GM23338 (cell line): Measurements from ENCODE around the gene DCDC2. TPM values are rescaled to one million over a fixed set of nuclear protein-coding genes. Genes with fewer than 3 reads are reported as not detected.

Experiments used
- EZH2 ChIP-seq: fragments of 200-600 bp; sonication (generic); IDR thresholded peaks from one replicate; pipeline ENCODE4 v1.8.0; 2017; ENCODE audit warnings: antibody characterized with exemption, mild to moderate bottlenecking, low read depth; ENCODE audit not compliant: unreplicated experiment
- JUNB ChIP-seq: IDR thresholded peaks from one replicate; pipeline ENCODE4 v1.6.1; 2016; ENCODE audit warnings: antibody characterized with exemption; ENCODE audit not compliant: unreplicated experiment
- POLR2AphosphoS5 ChIP-seq: IDR thresholded peaks from 2 replicates; pipeline ENCODE4 v1.6.1; 2016; ENCODE audit warnings: antibody characterized with exemption, low read depth
- STAT1 ChIP-seq: IDR thresholded peaks from one replicate; pipeline ENCODE4 v1.6.1; 2016; ENCODE audit warnings: antibody characterized with exemption; ENCODE audit not compliant: unreplicated experiment
- polyA plus RNA-seq: library from polyadenylated mRNA; unstranded; fragments of >200 nt; fragmentation: Nextera tagmentation; extraction: Ambion mirVana; gene quantifications from 2 replicates; pipeline ENCODE4 v1.2.1, GENCODE V29; 2016
- total RNA-seq: library from RNA; depleted of rRNA; stranded (reverse); fragments of >200 nt; shearing (Covaris generic); gene quantifications from 2 replicates; pipeline ENCODE4 v1.2.3, GENCODE V29; 2014
- TF ChIP-seq, protein P1 (sequence below): fragments of 250-450 bp; sonication (Bioruptor Pico); IDR thresholded peaks from 2 replicates; pipeline ENCODE4 v1.5.0; 2020; ENCODE audit warnings: mild to moderate bottlenecking, moderate library complexity
- TF ChIP-seq, protein P2 (sequence below): IDR thresholded peaks from 2 replicates; pipeline ENCODE4 v1.6.1; 2016; ENCODE audit warnings: antibody characterized with exemption
- TF ChIP-seq, protein P3 (sequence below): IDR thresholded peaks from one replicate; pipeline ENCODE4 v1.6.1; 2018; ENCODE audit warnings: antibody characterized with exemption; ENCODE audit not compliant: unreplicated experiment

The DCDC2 gene
- total and polyA plus RNA-seq, 2 experiments from 2014 or later = 0.59 to 0.79 TPM

DNA sequence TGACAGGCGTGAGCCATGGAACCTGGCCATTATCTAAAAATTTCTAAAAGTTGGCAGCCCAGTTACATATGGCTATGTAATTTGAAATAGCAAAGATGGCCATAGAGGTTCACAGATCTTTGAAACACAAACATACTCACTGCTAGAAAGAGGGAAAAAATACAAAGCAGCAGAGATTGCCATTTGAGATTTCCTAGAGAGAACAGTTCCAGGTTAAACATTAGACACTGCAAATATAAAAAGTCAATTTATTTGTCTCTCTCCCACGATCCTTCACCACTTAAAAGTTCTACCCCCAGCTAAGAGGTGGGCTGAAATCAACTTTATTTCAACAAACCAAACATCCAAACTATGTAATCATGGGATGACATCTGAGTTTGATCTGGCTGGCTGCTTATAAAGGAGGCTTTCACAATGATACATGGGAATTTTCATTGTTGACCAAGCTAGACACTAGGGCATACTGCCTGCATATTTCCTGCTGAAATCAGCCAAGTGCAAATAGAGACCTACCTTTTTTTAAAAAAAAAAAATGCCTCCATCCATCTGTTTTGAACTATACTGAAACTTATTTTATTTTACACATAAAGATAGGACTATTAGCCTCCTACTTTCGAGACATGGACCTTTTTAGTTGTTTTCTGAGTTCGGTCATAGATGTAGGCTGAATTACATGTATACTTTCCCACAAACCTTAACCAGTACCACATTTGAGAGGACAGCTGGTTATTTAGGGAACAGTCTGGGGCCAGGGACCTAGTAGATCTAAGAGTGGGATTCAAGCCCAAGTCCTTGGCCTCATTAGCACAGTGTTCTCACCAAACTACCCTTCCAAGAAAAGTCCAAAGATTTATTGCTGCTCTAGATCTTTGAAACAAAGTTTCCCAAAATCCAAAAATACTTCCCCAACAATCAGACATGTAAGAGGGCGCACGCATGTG is 16.6 kb downstream of the DCDC2 start (continued):
- TF ChIP-seq, protein P1, sequence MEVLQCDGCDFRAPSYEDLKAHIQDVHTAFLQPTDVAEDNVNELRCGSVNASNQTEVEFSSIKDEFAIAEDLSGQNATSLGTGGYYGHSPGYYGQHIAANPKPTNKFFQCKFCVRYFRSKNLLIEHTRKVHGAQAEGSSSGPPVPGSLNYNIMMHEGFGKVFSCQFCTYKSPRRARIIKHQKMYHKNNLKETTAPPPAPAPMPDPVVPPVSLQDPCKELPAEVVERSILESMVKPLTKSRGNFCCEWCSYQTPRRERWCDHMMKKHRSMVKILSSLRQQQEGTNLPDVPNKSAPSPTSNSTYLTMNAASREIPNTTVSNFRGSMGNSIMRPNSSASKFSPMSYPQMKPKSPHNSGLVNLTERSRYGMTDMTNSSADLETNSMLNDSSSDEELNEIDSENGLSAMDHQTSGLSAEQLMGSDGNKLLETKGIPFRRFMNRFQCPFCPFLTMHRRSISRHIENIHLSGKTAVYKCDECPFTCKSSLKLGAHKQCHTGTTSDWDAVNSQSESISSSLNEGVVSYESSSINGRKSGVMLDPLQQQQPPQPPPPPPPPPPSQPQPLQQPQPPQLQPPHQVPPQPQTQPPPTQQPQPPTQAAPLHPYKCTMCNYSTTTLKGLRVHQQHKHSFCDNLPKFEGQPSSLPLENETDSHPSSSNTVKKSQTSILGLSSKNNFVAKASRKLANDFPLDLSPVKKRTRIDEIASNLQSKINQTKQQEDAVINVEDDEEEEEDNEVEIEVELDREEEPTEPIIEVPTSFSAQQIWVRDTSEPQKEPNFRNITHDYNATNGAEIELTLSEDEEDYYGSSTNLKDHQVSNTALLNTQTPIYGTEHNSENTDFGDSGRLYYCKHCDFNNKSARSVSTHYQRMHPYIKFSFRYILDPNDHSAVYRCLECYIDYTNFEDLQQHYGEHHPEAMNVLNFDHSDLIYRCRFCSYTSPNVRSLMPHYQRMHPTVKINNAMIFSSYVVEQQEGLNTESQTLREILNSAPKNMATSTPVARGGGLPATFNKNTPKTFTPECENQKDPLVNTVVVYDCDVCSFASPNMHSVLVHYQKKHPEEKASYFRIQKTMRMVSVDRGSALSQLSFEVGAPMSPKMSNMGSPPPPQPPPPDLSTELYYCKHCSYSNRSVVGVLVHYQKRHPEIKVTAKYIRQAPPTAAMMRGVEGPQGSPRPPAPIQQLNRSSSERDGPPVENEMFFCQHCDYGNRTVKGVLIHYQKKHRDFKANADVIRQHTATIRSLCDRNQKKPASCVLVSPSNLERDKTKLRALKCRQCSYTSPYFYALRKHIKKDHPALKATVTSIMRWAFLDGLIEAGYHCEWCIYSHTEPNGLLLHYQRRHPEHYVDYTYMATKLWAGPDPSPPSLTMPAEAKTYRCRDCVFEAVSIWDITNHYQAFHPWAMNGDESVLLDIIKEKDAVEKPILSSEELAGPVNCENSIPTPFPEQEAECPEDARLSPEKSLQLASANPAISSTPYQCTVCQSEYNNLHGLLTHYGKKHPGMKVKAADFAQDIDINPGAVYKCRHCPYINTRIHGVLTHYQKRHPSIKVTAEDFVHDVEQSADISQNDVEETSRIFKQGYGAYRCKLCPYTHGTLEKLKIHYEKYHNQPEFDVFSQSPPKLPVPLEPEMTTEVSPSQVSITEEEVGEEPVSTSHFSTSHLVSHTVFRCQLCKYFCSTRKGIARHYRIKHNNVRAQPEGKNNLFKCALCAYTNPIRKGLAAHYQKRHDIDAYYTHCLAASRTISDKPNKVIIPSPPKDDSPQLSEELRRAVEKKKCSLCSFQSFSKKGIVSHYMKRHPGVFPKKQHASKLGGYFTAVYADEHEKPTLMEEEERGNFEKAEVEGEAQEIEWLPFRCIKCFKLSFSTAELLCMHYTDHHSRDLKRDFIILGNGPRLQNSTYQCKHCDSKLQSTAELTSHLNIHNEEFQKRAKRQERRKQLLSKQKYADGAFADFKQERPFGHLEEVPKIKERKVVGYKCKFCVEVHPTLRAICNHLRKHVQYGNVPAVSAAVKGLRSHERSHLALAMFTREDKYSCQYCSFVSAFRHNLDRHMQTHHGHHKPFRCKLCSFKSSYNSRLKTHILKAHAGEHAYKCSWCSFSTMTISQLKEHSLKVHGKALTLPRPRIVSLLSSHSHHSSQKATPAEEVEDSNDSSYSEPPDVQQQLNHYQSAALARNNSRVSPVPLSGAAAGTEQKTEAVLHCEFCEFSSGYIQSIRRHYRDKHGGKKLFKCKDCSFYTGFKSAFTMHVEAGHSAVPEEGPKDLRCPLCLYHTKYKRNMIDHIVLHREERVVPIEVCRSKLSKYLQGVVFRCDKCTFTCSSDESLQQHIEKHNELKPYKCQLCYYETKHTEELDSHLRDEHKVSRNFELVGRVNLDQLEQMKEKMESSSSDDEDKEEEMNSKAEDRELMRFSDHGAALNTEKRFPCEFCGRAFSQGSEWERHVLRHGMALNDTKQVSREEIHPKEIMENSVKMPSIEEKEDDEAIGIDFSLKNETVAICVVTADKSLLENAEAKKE (CRISPR knock-in tag) = no peak
- no peak for TF ChIP-seq EZH2
- TF ChIP-seq, protein P2, sequence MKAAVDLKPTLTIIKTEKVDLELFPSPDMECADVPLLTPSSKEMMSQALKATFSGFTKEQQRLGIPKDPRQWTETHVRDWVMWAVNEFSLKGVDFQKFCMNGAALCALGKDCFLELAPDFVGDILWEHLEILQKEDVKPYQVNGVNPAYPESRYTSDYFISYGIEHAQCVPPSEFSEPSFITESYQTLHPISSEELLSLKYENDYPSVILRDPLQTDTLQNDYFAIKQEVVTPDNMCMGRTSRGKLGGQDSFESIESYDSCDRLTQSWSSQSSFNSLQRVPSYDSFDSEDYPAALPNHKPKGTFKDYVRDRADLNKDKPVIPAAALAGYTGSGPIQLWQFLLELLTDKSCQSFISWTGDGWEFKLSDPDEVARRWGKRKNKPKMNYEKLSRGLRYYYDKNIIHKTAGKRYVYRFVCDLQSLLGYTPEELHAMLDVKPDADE = no peak
- TF ChIP-seq STAT1 = no peak
- TF ChIP-seq POLR2AphosphoS5 = no peak
- TF ChIP-seq, protein P3, sequence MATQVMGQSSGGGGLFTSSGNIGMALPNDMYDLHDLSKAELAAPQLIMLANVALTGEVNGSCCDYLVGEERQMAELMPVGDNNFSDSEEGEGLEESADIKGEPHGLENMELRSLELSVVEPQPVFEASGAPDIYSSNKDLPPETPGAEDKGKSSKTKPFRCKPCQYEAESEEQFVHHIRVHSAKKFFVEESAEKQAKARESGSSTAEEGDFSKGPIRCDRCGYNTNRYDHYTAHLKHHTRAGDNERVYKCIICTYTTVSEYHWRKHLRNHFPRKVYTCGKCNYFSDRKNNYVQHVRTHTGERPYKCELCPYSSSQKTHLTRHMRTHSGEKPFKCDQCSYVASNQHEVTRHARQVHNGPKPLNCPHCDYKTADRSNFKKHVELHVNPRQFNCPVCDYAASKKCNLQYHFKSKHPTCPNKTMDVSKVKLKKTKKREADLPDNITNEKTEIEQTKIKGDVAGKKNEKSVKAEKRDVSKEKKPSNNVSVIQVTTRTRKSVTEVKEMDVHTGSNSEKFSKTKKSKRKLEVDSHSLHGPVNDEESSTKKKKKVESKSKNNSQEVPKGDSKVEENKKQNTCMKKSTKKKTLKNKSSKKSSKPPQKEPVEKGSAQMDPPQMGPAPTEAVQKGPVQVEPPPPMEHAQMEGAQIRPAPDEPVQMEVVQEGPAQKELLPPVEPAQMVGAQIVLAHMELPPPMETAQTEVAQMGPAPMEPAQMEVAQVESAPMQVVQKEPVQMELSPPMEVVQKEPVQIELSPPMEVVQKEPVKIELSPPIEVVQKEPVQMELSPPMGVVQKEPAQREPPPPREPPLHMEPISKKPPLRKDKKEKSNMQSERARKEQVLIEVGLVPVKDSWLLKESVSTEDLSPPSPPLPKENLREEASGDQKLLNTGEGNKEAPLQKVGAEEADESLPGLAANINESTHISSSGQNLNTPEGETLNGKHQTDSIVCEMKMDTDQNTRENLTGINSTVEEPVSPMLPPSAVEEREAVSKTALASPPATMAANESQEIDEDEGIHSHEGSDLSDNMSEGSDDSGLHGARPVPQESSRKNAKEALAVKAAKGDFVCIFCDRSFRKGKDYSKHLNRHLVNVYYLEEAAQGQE = no peak
- no peak for TF ChIP-seq JUNB
